ENCODE results near the gene ANKRD24.

GRCh38 chr19:4173479-4174212 lies 8.8 kb upstream of the ANKRD24 start:
- TF ChIP-seq CTCF (IDR thresholded peaks at IDR 0.05; ENCODE audit: insufficient read depth, low read length, poor library complexity, severe bottlenecking) (no peak), EZH2phosphoT487 (conservative IDR thresholded peaks at IDR 0.05; ENCODE audit: low read length) (no peak)
